Colon (tissue), 2 donors: ENCODE results near the gene MAD1L1.

ENCODE experiments used
- FAIRE-seq: peaks from 2 replicates; lab custom pipeline; 2012; peaks lifted over from hg19 to GRCh38; lab: Jason Lieb, UNC
- donor health status: control.
- donor health status: control.

Gene MAD1L1

GRCh38 chr7:1924258-1924817 lies 308.4 kb downstream of the MAD1L1 start:
- no peak for FAIRE-seq

- FAIRE-seq: no peak
Measured at GRCh38 chr7:1923409-1924257, 309.1 kb downstream of the MAD1L1 start.

GRCh38 chr7:1922870-1923236 lies 309.9 kb downstream of the MAD1L1 start:
- FAIRE-seq: no peak

GRCh38 chr7:1922071-1922869 lies 310.5 kb downstream of the MAD1L1 start:
- FAIRE-seq: no peak

GRCh38 chr7:1920881-1921280 lies 311.9 kb downstream of the MAD1L1 start:
- no peak for FAIRE-seq

GRCh38 chr7:1920266-1920681 lies 312.5 kb downstream of the MAD1L1 start:
- FAIRE-seq: no peak

GRCh38 chr7:1919539-1920265 lies 313.0 kb downstream of the MAD1L1 start:
- no peak for FAIRE-seq

GRCh38 chr7:1918881-1919525 lies 313.7 kb downstream of the MAD1L1 start:
- FAIRE-seq: no peak

GRCh38 chr7:1918063-1918645 lies 314.6 kb downstream of the MAD1L1 start:
- FAIRE-seq: no peak

- no peak for FAIRE-seq
Measured at GRCh38 chr7:1917221-1918062, 315.3 kb downstream of the MAD1L1 start.

GRCh38 chr7:1916601-1916970 lies 316.2 kb downstream of the MAD1L1 start:
- no peak for FAIRE-seq

GRCh38 chr7:1915956-1916600 lies 316.7 kb downstream of the MAD1L1 start:
- FAIRE-seq: no peak

- FAIRE-seq: no peak
Measured at GRCh38 chr7:1915326-1915725, 317.4 kb downstream of the MAD1L1 start.

GRCh38 chr7:1914743-1915142 lies 318.0 kb downstream of the MAD1L1 start:
- FAIRE-seq: no peak

- FAIRE-seq: no peak
Measured at GRCh38 chr7:1914321-1914720, 318.4 kb downstream of the MAD1L1 start.

- no peak for FAIRE-seq
Measured at GRCh38 chr7:1913466-1914282, 319.1 kb downstream of the MAD1L1 start.

GRCh38 chr7:1912593-1913465 lies 319.9 kb downstream of the MAD1L1 start:
- FAIRE-seq: no peak

GRCh38 chr7:1911571-1911970 lies 321.2 kb downstream of the MAD1L1 start:
- FAIRE-seq: no peak
